ENCODE data around the gene F7. TPM values are rescaled to one million over a fixed set of nuclear protein-coding genes. Genes with fewer than 3 reads are reported as not detected.

The F7 gene
- total RNA-seq, 1 donor from 2014 or later, result not detected

DNA sequence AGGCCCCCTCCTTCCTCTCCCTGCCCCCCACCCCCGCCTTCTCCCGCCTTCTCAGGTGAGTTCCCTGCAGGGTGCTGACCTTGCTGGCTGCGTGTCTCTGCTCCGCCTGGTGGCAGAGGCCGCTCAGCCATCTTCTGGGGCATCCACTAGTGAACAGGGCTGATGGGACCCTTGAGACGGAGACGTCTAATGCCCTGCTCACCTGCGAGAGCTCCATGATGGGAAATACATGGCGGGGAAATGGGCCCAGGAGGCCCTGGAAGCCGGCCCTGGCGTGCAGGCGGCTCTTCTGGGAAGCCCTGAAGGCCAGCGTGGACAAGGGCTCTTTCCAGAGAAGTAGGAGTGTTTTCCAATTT lies 15.2 kb upstream of the F7 start:
- Histone ChIP-seq H3K4me3 (ENCODE audit: low read depth, low read length) (no peak overlapping the region), H3K27me3 (ENCODE audit: control insufficient read depth, insufficient read depth, low read length) (no peaks in the 10 kb centered on the region), H3K36me3 (ENCODE audit: control insufficient read depth, insufficient read depth, low read length) (no peaks in the 10 kb centered on the region)
- DNase-seq (ENCODE audit: low read depth), result no peak
- FAIRE-seq, result no peak
- TF ChIP-seq, protein P1, sequence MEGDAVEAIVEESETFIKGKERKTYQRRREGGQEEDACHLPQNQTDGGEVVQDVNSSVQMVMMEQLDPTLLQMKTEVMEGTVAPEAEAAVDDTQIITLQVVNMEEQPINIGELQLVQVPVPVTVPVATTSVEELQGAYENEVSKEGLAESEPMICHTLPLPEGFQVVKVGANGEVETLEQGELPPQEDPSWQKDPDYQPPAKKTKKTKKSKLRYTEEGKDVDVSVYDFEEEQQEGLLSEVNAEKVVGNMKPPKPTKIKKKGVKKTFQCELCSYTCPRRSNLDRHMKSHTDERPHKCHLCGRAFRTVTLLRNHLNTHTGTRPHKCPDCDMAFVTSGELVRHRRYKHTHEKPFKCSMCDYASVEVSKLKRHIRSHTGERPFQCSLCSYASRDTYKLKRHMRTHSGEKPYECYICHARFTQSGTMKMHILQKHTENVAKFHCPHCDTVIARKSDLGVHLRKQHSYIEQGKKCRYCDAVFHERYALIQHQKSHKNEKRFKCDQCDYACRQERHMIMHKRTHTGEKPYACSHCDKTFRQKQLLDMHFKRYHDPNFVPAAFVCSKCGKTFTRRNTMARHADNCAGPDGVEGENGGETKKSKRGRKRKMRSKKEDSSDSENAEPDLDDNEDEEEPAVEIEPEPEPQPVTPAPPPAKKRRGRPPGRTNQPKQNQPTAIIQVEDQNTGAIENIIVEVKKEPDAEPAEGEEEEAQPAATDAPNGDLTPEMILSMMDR (IDR thresholded peaks at IDR 0.05; ENCODE audit: insufficient read depth, low read length, severe bottlenecking), result no peak

DNA sequence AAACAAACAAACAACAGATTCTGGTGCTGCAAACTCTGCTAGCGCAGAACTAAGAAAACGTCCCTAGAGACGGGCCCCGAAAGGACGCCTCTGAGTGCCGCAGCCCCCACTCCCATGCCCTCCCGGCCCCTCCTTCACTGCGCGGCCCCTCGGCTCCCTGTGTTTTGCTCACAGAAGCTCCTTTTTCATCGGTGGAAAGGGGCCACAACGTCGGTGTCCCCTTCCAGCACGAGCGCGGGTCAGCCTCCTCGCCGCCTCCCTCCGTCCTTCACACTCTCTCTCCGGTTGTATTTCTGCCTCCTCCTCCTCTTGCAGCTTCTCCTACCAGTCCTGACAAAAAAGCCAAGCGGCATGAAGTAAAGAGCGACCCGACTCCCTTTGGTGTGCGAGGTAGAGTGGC lies 14.8 kb upstream of the F7 start:
- Histone ChIP-seq H3K36me3 (ENCODE audit: control insufficient read depth, insufficient read depth, low read length) (no peaks in the 10 kb centered on the region), H3K4me3 (ENCODE audit: low read depth, low read length) (no peak overlapping the region), H3K27me3 (ENCODE audit: control insufficient read depth, insufficient read depth, low read length) (no peaks in the 10 kb centered on the region)
- no peak for FAIRE-seq
- TF ChIP-seq, protein P1 (IDR thresholded peaks at IDR 0.05; ENCODE audit: insufficient read depth, low read length, severe bottlenecking), result no peak
- DNase-seq (ENCODE audit: low read depth), result no peak

DNA sequence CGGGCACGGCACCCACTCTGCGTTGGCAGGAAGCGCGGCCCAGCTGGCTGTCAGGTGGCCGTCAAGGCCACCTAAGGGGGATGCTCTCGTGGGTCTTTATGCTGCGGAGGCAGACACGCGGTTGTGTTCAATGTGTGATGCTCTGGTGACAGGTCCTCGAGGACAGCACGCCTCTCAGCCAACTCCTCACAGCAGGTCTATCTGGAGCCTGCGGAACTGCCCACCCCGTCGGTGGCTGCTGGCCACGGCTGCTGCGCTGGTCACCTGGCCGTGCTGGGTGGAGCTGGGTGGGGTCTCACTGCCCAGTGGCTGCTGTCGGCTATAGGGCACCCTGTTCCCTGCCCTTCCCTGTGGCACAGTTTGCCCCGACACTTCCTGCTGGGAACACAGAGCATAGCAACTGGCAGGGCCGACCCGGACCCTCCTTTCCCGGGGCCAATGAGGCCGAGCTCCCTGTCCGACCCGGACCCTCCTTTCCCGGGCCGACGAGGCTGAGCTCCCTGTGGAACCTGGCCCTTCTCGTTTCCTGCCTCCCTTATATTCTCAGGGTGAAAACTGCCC lies 14.3 kb upstream of the F7 start:
- no peaks in the 10 kb centered on the region for H3K27me3 ChIP-seq (ENCODE audit: control insufficient read depth, insufficient read depth, low read length)
- no peak for DNase-seq (ENCODE audit: low read depth)
- TF ChIP-seq, protein P1 (IDR thresholded peaks at IDR 0.05; ENCODE audit: insufficient read depth, low read length, severe bottlenecking), result no peak
- no peaks in the 10 kb centered on the region for H3K36me3 ChIP-seq (ENCODE audit: control insufficient read depth, insufficient read depth, low read length)
- FAIRE-seq, result no peak
- H3K4me3 ChIP-seq (ENCODE audit: low read depth, low read length), result no peak overlapping the region

DNA sequence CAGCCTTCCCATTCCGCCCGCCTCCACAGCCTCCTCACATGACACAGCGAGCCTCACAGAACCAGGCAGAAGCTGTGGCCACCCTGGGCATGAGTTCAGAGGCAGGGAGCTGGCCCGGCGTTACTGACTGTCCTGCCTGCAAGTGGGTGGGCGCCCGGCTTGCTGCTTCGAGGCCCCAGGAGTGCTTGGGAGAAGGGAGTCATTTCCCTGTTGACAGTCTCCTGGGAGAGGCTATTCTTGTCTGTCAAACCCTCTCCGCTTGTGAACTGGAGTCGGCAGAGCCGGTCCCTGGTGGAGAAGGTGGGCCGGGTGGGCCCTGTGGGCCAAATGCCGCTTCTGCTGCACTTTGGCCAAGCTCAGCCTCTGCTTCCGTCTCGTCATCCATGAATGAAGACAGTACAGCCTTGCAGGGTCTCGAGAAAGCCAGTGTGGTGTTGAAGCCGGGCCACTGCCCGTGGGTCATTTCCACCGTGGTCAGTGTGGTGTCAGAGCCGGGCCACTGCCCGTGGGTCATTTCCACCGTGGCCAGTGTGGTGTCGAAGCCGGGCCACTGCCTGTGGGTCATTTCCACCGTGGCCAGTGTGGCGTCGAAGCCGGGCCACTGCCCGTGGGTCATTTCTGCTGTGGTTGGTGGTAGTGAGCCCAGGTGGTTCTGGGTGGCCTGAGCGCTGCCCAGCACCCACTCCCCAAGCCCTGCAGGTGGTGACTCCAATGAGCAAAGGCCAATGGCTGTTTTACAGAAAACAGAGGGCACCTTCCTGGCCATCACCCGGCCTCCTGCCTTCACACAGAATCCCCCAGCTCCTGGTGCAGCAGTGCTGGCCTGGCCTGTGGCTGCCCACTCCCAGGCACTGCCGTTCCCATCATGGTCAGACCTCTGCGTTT lies 13.5 kb upstream of the F7 start:
- TF ChIP-seq, protein P1 (IDR thresholded peaks at IDR 0.05; ENCODE audit: insufficient read depth, low read length, severe bottlenecking), result no peak
- no peaks in the 10 kb centered on the region for H3K27me3 ChIP-seq (ENCODE audit: control insufficient read depth, insufficient read depth, low read length)
- no peaks in the 10 kb centered on the region for H3K36me3 ChIP-seq (ENCODE audit: control insufficient read depth, insufficient read depth, low read length)
- FAIRE-seq (no peak), DNase-seq (ENCODE audit: low read depth) (no peak)
- H3K4me3 ChIP-seq (ENCODE audit: low read depth, low read length), result no peak overlapping the region

DNA sequence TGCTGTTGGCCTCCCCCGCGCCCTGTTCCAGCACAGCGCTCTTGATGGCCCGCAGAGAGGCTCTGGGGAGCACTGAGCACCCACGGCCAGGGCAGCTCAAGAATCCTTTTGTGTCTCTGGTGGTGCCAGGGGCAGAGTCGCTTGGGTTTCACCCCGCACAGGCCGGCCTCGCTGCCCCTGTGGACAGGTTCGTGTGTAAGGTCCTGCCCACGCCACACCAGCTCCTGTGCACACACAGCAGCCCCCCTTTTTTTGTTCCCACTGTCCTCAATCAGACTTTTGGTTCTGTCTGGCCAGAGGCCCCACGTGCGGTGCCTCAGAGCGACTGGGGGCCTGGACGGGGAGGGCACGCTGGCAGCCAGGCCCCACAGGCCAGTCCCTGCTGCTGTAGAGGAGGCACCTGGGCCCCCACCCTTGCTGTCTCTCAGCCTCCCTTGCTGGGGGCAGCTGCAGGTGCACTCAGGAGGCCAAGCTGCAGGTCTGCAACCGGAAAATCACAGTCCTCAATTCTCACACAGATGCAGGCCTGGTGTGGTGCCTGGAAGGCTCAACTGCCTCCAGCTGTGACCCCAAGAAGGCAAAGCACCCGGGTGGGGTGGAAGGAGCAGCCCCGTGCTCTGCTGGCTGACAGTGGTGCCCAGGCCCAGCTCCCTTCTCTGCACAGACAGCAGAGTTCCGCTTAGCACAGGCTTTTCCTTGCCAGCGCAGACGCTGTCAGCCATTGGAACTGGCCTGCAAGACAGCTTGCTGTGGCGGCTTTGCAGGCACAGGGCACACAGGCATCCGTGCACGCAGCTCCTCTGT lies 12.6 kb upstream of the F7 start:
- Histone ChIP-seq H3K4me3 (ENCODE audit: low read depth, low read length) (no peak overlapping the region), H3K36me3 (ENCODE audit: control insufficient read depth, insufficient read depth, low read length) (no peaks in the 10 kb centered on the region), H3K27me3 (ENCODE audit: control insufficient read depth, insufficient read depth, low read length) (no peaks in the 10 kb centered on the region)
- FAIRE-seq, result no peak
- TF ChIP-seq, protein P1 (IDR thresholded peaks at IDR 0.05; ENCODE audit: insufficient read depth, low read length, severe bottlenecking), result no peak
- no peak for DNase-seq (ENCODE audit: low read depth)
